CD8-positive, alpha-beta memory T cell (primary cell): ENCODE data around the gene IRX1. TPM values are rescaled to one million over a fixed set of nuclear protein-coding genes. Genes with fewer than 3 reads are reported as not detected.

Experiments
- CTCF ChIA-PET: fragments of 350-600 bp; sonication (Branson Sonifier 250); formaldehyde crosslinking; loops from one replicate; lab custom pipeline; 2021; ENCODE audit warnings: antibody characterized with exemption; lab: Charles Lee
- POLR2A ChIA-PET: fragments of 350-600 bp; sonication (Branson Sonifier 250); formaldehyde crosslinking; loops from one replicate; lab custom pipeline; 2021; ENCODE audit warnings: antibody characterized with exemption; lab: Charles Lee
- DNase-seq, 5 donors: peaks; one replicate each; pipeline versions ENCODE4 v3.0.0 to v3.0.0-alpha.2; 2020 to 2022; ENCODE audit warnings: mixed read lengths in 1 of 5
- H3K27ac ChIP-seq: one replicate; pipeline ENCODE4 v1.7.0; 2013; ENCODE audit warnings: low read depth, mild to moderate bottlenecking, low read length, moderate library complexity
- H3K27me3 ChIP-seq: 2 replicates; pipeline ENCODE4 v1.7.0; 2013; ENCODE audit warnings: low read length, mild to moderate bottlenecking; ENCODE audit not compliant: insufficient read depth, poor library complexity, severe bottlenecking
- H3K36me3 ChIP-seq: 2 replicates; pipeline ENCODE4 v1.7.0; 2013; ENCODE audit warnings: mild to moderate bottlenecking, low read length, moderate library complexity; ENCODE audit not compliant: insufficient read depth
- H3K4me1 ChIP-seq: 2 replicates; pipeline ENCODE4 v1.7.0; 2013; ENCODE audit warnings: mild to moderate bottlenecking, low read length, moderate library complexity; ENCODE audit not compliant: insufficient read depth
- H3K4me3 ChIP-seq: 2 replicates; pipeline ENCODE4 v1.7.0; 2013; ENCODE audit warnings: mild to moderate bottlenecking, low read length
- H3K9me3 ChIP-seq: 2 replicates; pipeline ENCODE4 v1.7.0; 2013; ENCODE audit warnings: mild to moderate bottlenecking, low read length
- H3K27ac Mint-ChIP-seq, 8 donors: one replicate each; pipeline ENCODE4 v1.8.0; 2020 to 2021; ENCODE audit warnings: mixed read lengths in 8 of 8, mild to moderate bottlenecking in 6 of 8, inconsistent platforms in 3 of 8, moderate library complexity in 3 of 8
- H3K27me3 Mint-ChIP-seq, 2 donors: one replicate each; pipeline ENCODE4 v1.8.0; 2020 to 2021; ENCODE audit warnings: mixed read lengths in 2 of 2, mild to moderate bottlenecking in 1 of 2, moderate library complexity in 1 of 2
- H3K36me3 Mint-ChIP-seq, 3 donors: one replicate each; pipeline ENCODE4 v1.8.0; 2020 to 2021; ENCODE audit warnings: mixed read lengths in 3 of 3, inconsistent platforms in 1 of 3, mild to moderate bottlenecking in 1 of 3
- H3K4me1 Mint-ChIP-seq, 3 donors: one replicate each; pipeline ENCODE4 v1.8.0; 2020 to 2021; ENCODE audit warnings: mixed read lengths in 3 of 3, inconsistent platforms in 1 of 3, mild to moderate bottlenecking in 1 of 3
- H3K4me3 Mint-ChIP-seq, 7 donors: one replicate each; pipeline ENCODE4 v1.8.0; 2020 to 2021; ENCODE audit warnings: mixed read lengths in 7 of 7, mild to moderate bottlenecking in 6 of 7, moderate library complexity in 4 of 7, inconsistent platforms in 2 of 7
- H3K9me3 Mint-ChIP-seq, 5 donors: one replicate each; pipeline ENCODE4 v1.8.0; 2020 to 2022; ENCODE audit warnings: mixed read lengths in 5 of 5, mild to moderate bottlenecking in 3 of 5, moderate library complexity in 2 of 5, inconsistent platforms in 1 of 5
- polyA plus RNA-seq: library from polyadenylated mRNA; unstranded; fragments of 300-500 nt; fragmentation: Illumina TruSeq; gene quantifications from one replicate; pipeline ENCODE4 v1.2.3, GENCODE V29; 2021
- total RNA-seq, 2 experiments: library from RNA; stranded (reverse); gene quantifications; one replicate each; pipeline ENCODE4 v1.2.3, GENCODE V29; 2021

IRX1 gene
- total and polyA plus RNA-seq, 3 experiments from 2014 or later, result not detected

- CTCF ChIA-PET, result no interaction called here
- peaks cover 0 to 37% (median 22%) of the 10 kb centered on the region in 5 donors for H3K9me3 Mint-ChIP-seq
- DNase-seq, result no peak
- H3K36me3 Mint-ChIP-seq, result peaks cover 0 to 12% (median 3%) of the 10 kb centered on the region in 3 donors
- peaks cover 0 to 9% (median 0%) of the 10 kb centered on the region in 3 donors for H3K4me1 Mint-ChIP-seq
- no peak overlapping the region for H3K27ac Mint-ChIP-seq
- Histone ChIP-seq H3K9me3 (no peaks in the 10 kb centered on the region), H3K4me1 (no peaks in the 10 kb centered on the region), H3K27ac (no peak overlapping the region), H3K27me3 (peaks cover 14% of the 10 kb centered on the region), H3K4me3 (no peak overlapping the region), H3K36me3 (no peaks in the 10 kb centered on the region)
- POLR2A ChIA-PET, result no interaction called here
- peaks cover 50 to 58% of the 10 kb centered on the region in 2 donors for H3K27me3 Mint-ChIP-seq
- H3K4me3 Mint-ChIP-seq, result no peak overlapping the region
These were observed 2.6 kb downstream of the IRX1 start for GRCh38 chr5:3598207-3598606.

DNA sequence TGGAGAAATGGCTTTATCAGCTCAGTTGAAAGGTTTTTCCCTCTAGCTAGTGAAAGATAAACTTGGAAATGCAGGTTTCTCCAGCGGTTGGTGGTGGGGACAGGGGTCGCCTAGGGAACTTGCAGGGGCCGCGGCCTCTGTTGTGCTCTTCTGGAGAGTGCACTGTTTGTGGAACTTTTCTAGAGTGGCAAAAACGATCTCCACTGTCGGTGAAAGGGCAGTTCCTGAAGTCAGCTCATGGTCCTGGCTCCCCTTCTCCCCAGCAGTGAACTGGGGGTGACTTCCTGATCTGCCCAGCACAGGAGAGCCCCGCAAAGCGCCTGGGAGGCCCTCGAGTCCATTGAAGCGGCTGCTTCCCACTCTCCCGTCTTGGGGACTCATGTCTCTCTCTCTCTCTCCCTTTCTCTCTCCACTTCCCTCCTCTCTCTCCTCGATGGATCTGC, 3.2 kb downstream of the IRX1 start:
- no peaks in the 10 kb centered on the region for H3K9me3 ChIP-seq
- no peaks in the 10 kb centered on the region for H3K36me3 ChIP-seq
- H3K27me3 ChIP-seq, result peaks cover 11% of the 10 kb centered on the region
- Mint-ChIP-seq H3K9me3 (peaks cover 0 to 38% (median 22%) of the 10 kb centered on the region in 5 donors), H3K36me3 (peaks cover 0 to 9% (median 3%) of the 10 kb centered on the region in 3 donors), H3K27ac (no peak overlapping the region), H3K4me1 (peaks cover 0 to 6% (median 0%) of the 10 kb centered on the region in 3 donors), H3K27me3 (peaks cover 54 to 60% of the 10 kb centered on the region in 2 donors), H3K4me3 (no peak overlapping the region)
- CTCF ChIA-PET, result no interaction called here
- POLR2A ChIA-PET, result no interaction called here
- no peak overlapping the region for H3K4me3 ChIP-seq
- no peaks in the 10 kb centered on the region for H3K4me1 ChIP-seq
- DNase-seq, result no peak
- no peak overlapping the region for H3K27ac ChIP-seq

- Mint-ChIP-seq H3K4me3 (no peak overlapping the region), H3K9me3 (peaks cover 0 to 41% (median 19%) of the 10 kb centered on the region in 5 donors), H3K36me3 (peaks cover 0 to 7% (median 3%) of the 10 kb centered on the region in 3 donors), H3K27ac (no peak overlapping the region), H3K27me3 (peaks cover 54 to 60% of the 10 kb centered on the region in 2 donors), H3K4me1 (peaks cover 0 to 4% (median 0%) of the 10 kb centered on the region in 3 donors)
- Histone ChIP-seq H3K27ac (no peak overlapping the region), H3K4me1 (no peaks in the 10 kb centered on the region), H3K9me3 (no peaks in the 10 kb centered on the region), H3K36me3 (no peaks in the 10 kb centered on the region), H3K4me3 (no peak overlapping the region), H3K27me3 (peaks cover 9% of the 10 kb centered on the region)
- ChIA-PET POLR2A (no interaction called here), CTCF (no interaction called here)
- no peak for DNase-seq
These were observed 3.8 kb downstream of the IRX1 start for GRCh38 chr5:3599226-3600105.

DNA sequence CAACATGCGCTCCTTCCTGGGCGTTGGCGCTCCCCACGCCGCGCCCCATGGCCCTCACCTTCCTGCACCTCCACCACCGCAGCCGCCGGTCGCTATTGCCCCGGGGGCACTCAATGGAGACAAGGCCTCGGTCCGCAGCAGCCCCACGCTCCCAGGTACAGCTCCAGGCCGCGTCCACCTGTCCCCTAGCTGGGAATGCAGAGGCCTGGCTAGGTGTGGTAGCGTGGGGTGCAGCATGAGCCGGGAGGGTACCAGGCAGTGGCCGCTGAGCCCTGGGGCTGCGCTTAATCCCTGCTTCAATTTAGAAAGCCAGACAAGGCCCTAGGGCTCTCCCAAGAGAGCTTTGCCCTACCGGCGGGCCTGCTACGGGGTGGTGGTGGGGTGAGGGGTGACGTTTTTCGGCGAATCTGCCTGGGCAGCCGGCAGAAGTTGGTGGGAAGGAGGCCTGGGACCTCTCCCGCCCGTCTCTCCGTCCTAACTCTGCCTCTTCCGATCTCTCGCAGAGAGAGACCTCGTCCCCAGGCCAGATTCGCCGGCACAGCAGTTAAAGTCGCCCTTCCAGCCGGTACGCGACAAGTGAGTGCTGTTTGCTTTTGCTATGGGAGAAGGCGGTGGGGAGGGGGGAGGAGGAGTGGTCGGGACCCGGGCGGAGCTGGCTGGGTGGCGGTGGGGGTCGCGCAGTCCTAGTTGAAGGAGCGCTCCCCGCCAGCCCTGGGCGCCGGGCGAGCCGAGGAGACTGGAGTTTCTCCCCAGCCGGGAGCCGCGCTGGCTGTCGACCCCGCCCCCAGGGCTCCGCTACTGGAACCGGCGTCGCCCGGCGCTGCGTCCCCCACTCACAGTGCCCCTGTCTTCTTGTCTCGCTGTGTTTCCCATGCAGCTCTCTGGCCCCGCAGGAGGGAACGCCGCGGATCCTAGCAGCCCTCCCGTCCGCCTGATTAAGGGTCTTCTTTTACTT, 4.8 kb downstream of the IRX1 start:
- CTCF ChIA-PET, result no interaction called here
- peaks cover 9% of the 10 kb centered on the region for H3K27me3 ChIP-seq

GRCh38 chr5:3601061-3601710, 5.6 kb downstream of the IRX1 start:
- H3K27me3 ChIP-seq, result peaks cover 9% of the 10 kb centered on the region
- Mint-ChIP-seq H3K27ac (no peak overlapping the region), H3K4me1 (peaks cover 0 to 4% (median 0%) of the 10 kb centered on the region in 3 donors), H3K4me3 (no peak overlapping the region), H3K36me3 (peaks cover 0 to 7% (median 3%) of the 10 kb centered on the region in 3 donors), H3K27me3 (peaks cover 60 to 62% of the 10 kb centered on the region in 2 donors), H3K9me3 (peaks cover 0 to 43% (median 19%) of the 10 kb centered on the region in 5 donors)
- no peaks in the 10 kb centered on the region for H3K4me1 ChIP-seq
- no peak overlapping the region for H3K27ac ChIP-seq
- CTCF ChIA-PET, result no interaction called here
- H3K36me3 ChIP-seq, result no peaks in the 10 kb centered on the region
- no peaks in the 10 kb centered on the region for H3K9me3 ChIP-seq
- POLR2A ChIA-PET, result no interaction called here
- DNase-seq, result no peak
- no peak overlapping the region for H3K4me3 ChIP-seq

More for the DNA sequence above, 4.8 kb downstream of the IRX1 start:
- Histone ChIP-seq H3K4me1 (no peaks in the 10 kb centered on the region), H3K27ac (no peak overlapping the region), H3K36me3 (no peaks in the 10 kb centered on the region), H3K9me3 (no peaks in the 10 kb centered on the region), H3K4me3 (no peak overlapping the region)
- Mint-ChIP-seq H3K27ac (no peak overlapping the region), H3K4me1 (peaks cover 0 to 4% (median 0%) of the 10 kb centered on the region in 3 donors), H3K9me3 (peaks cover 0 to 43% (median 19%) of the 10 kb centered on the region in 5 donors), H3K27me3 (peaks cover 58 to 62% of the 10 kb centered on the region in 2 donors), H3K4me3 (no peak overlapping the region), H3K36me3 (peaks cover 0 to 7% (median 3%) of the 10 kb centered on the region in 3 donors)
- POLR2A ChIA-PET, result no interaction called here
- DNase-seq, result no peak

DNA sequence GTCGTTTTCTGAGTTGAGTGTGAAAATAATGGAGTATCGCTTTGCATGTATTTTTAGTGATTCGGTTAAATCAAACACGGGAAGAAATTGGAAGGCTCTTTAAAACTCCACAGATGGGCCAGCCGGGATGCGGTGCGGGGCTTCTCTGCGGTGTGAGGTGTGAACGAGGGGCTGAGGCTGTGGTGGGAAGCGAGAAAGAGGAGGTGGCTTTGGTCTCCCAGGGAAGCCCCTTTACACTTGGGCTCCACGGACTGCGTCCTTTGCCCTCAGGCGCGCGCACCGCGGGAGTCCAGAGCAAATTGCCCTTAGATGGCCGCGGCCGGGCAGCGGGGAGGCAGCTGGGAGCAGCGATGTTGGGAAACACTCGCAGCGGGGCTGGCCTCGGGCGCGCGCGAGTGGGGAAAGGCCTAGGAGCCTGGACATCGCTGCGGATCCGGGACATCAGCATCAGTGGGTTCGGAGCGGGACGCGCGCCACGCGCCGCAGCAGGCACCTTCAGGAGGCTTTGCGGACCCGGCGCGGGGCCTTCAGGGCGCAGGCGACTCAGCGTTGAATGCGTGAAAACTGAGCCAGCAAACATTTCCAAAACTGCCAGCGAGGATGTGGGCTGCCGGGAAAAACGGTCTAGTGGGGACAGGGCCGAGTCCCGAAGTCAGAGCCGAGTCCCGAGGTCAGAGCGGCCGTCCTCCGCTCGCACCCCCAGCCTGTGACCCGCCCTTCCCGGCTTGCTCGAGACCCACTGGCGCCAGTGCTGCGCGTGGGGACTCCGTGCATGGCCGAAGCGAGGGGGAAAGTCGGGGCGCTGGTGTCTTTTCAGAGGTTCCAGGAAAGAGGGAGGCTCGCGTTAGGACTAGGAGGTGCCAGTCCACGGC, 6.5 kb downstream of the IRX1 start:
- H3K9me3 Mint-ChIP-seq, result peaks cover 0 to 38% (median 18%) of the 10 kb centered on the region in 5 donors
- ChIA-PET POLR2A (no interaction called here), CTCF (no interaction called here)
- H3K27ac Mint-ChIP-seq, result no peak overlapping the region
- no peak overlapping the region for H3K4me3 ChIP-seq
- peaks cover 9% of the 10 kb centered on the region for H3K27me3 ChIP-seq
- H3K4me1 Mint-ChIP-seq, result no peaks in the 10 kb centered on the region
- no peaks in the 10 kb centered on the region for H3K4me1 ChIP-seq
- H3K27me3 Mint-ChIP-seq, result peaks cover 55 to 60% of the 10 kb centered on the region in 2 donors
- no peak overlapping the region for H3K27ac ChIP-seq
- peaks cover 0 to 7% (median 3%) of the 10 kb centered on the region in 3 donors for H3K36me3 Mint-ChIP-seq
- peak overlapping the region in 1 of 7 donors; percentile 40 for H3K4me3 Mint-ChIP-seq
- DNase-seq, result no peak
- no peaks in the 10 kb centered on the region for H3K9me3 ChIP-seq
- H3K36me3 ChIP-seq, result no peaks in the 10 kb centered on the region
